HUES64 (cell line): ENCODE measurements around the gene PDCD7.

ENCODE experiments used
- H3K27ac ChIP-seq: 2 replicates; pipeline ENCODE4 v1.7.0; 2013; ENCODE audit warnings: low read depth, low read length, inconsistent platforms
- H3K27me3 ChIP-seq: 2 replicates; pipeline ENCODE4 v1.6.1; 2013; ENCODE audit warnings: mild to moderate bottlenecking, low read length; ENCODE audit not compliant: insufficient read depth
- H3K36me3 ChIP-seq: 2 replicates; pipeline ENCODE4 v1.6.1; 2013; ENCODE audit warnings: mild to moderate bottlenecking, low read length; ENCODE audit not compliant: insufficient read depth
- H3K4me1 ChIP-seq: 2 replicates; pipeline ENCODE4 v1.6.1; 2013; ENCODE audit warnings: mild to moderate bottlenecking, low read length, moderate library complexity; ENCODE audit not compliant: insufficient read depth
- H3K4me3 ChIP-seq: 2 replicates; pipeline ENCODE4 v1.5.1; 2013; ENCODE audit warnings: mild to moderate bottlenecking, low read length, moderate library complexity
- H3K9ac ChIP-seq: 2 replicates; pipeline ENCODE4 v1.6.1; 2013; ENCODE audit warnings: mild to moderate bottlenecking, low read depth, low read length
- H3K9me3 ChIP-seq: 2 replicates; pipeline ENCODE4 v1.6.1; 2013; ENCODE audit warnings: low read depth, low read length; ENCODE audit not compliant: insufficient read depth
- WGBS: fragments of 150-250, 120-280 bp; methylation state at CpG from one replicate; pipeline ENCODE4 v1.1.7; 2013; ENCODE audit warnings: missing lambda C conversion rate; 5-methylcytosine and 5-hydroxymethylcytosine counted together

The PDCD7 gene

GRCh38 chr15:65089206-65089824, 44.3 kb downstream of the PDCD7 start:
- WGBS, result 84% methylated on average over 5 of the region's 5 CpGs
- Histone ChIP-seq H3K27ac (no peak overlapping the region), H3K4me1 (peaks cover 25% of the 10 kb centered on the region)

DNA sequence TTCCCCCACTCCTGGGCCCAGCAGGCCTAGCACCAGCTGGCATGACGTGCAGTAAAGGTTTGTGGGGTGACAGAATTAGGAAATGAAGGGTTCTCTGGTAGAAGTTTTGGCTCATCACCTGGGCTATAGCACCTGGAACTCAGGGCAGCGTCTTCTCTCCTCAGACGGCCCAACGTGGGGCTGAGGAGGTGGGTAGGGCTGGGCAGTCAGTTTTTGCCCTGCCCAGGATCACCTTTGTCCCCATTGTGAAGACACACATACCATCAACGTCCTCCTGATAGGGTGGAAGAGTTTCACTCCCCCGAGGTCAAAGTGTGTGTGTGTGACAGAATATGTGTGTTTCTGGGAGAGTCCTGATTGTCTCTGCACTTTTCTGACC, 45.0 kb downstream of the PDCD7 start:
- peaks cover 4% of the 10 kb centered on the region; the same call in 1 of the 2 replicates for H3K27me3 ChIP-seq
- H3K4me3 ChIP-seq, result no peak overlapping the region
- H3K4me1 ChIP-seq, result peaks cover 32% of the 10 kb centered on the region
- H3K9ac ChIP-seq, result no peak overlapping the region
- H3K27ac ChIP-seq, result no peak overlapping the region
- 84% methylated on average over 6 of the region's 6 CpGs for WGBS
- no peaks in the 10 kb centered on the region for H3K36me3 ChIP-seq
- no peaks in the 10 kb centered on the region for H3K9me3 ChIP-seq

More at GRCh38 chr15:65089206-65089824, 44.3 kb downstream of the PDCD7 start:
- no peak overlapping the region for H3K4me3 ChIP-seq
- no peak overlapping the region for H3K9ac ChIP-seq
- peaks cover 4% of the 10 kb centered on the region; the same call in 1 of the 2 replicates for H3K27me3 ChIP-seq
- H3K9me3 ChIP-seq, result no peaks in the 10 kb centered on the region
- H3K36me3 ChIP-seq, result no peaks in the 10 kb centered on the region

DNA sequence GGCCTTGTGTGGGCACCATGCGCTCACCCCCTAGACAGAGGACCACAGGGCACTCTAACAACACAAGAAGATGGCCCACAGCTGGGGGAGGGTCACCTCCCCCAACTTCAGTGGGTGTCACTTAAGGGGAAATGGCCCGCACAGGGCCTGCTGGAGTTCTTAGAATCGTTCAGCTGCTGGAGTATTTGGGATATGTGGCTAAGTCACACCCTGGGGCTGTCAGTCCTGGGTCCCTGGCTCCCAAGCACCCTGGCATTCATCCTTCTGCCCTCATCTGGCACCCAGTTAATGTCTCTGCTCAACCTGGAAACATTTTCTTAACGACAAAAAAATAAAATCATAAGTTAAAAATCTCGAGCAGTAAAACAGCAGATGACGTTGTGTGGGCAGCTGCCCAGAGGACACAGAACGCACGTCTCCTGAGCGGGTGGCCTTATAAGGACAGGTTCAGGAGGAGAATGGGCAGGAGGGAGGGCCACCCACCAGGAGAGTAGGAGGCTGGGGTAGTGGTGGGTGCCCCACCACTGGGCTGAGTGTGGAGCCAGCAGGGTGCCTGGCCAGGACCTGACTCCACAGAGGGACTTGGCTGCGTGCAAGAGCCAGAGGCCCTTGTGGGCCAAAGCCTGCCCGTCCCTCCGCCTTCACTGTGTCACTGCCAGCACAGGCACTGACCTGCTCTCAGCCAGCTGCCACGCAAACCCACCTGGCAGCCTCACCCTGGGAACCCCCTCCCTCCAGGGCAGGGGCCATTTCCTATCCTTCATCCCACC, 45.5 kb downstream of the PDCD7 start:
- Histone ChIP-seq H3K9ac (no peak overlapping the region), H3K4me1 (peaks cover 36% of the 10 kb centered on the region), H3K27me3 (peaks cover 4% of the 10 kb centered on the region; the same call in 1 of the 2 replicates), H3K9me3 (no peaks in the 10 kb centered on the region), H3K4me3 (no peak overlapping the region), H3K36me3 (no peaks in the 10 kb centered on the region), H3K27ac (no peak overlapping the region)
- WGBS, result 91% methylated on average over 13 of the region's 13 CpGs

DNA sequence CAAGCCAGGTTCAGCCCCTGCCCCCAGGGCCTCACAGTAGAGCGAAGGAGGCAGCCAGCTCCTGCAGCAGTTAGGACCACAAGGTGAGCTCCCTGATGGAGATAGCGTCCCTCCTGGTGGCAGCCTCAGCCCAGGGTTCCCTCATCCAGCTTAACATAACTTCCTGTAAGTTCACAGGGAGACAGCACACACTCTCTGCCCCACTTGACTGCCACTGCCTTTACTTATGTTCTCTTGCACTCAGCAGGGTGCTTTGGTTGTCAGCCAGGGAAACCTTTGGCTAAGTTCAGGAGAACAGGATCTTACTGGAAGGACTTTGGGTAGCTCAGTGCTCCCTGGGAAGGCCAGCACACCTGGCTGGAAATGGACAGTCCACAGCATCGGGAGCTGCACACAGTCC, 46.2 kb downstream of the PDCD7 start:
- H3K4me1 ChIP-seq, result peaks cover 43% of the 10 kb centered on the region
- WGBS, result 82% methylated on average over 3 of the region's 3 CpGs
- H3K9me3 ChIP-seq, result no peaks in the 10 kb centered on the region

GRCh38 chr15:65086680-65087111, 46.9 kb downstream of the PDCD7 start:
- Histone ChIP-seq H3K4me1 (peaks cover 49% of the 10 kb centered on the region), H3K4me3 (no peak overlapping the region)
- WGBS, result 80% methylated on average over 6 of the region's 6 CpGs

More for the DNA sequence above, 46.2 kb downstream of the PDCD7 start:
- Histone ChIP-seq H3K4me3 (no peak overlapping the region), H3K27ac (no peak overlapping the region), H3K9ac (no peak overlapping the region), H3K36me3 (no peaks in the 10 kb centered on the region), H3K27me3 (peaks cover 4% of the 10 kb centered on the region; the same call in 1 of the 2 replicates)

GRCh38 chr15:65085990-65086679, 47.5 kb downstream of the PDCD7 start:
- Histone ChIP-seq H3K36me3 (no peaks in the 10 kb centered on the region), H3K9me3 (no peaks in the 10 kb centered on the region), H3K9ac (no peak overlapping the region), H3K27me3 (peaks cover 11% of the 10 kb centered on the region; the same call in 1 of the 2 replicates), H3K4me3 (no peak overlapping the region), H3K27ac (no peak overlapping the region), H3K4me1 (peaks cover 51% of the 10 kb centered on the region)
- WGBS, result 89% methylated on average over 6 of the region's 6 CpGs

More at GRCh38 chr15:65086680-65087111, 46.9 kb downstream of the PDCD7 start:
- no peak overlapping the region for H3K9ac ChIP-seq
- H3K27me3 ChIP-seq, result peaks cover 7% of the 10 kb centered on the region; the same call in 1 of the 2 replicates
- no peaks in the 10 kb centered on the region for H3K36me3 ChIP-seq
- no peak overlapping the region for H3K27ac ChIP-seq
- H3K9me3 ChIP-seq, result no peaks in the 10 kb centered on the region

DNA sequence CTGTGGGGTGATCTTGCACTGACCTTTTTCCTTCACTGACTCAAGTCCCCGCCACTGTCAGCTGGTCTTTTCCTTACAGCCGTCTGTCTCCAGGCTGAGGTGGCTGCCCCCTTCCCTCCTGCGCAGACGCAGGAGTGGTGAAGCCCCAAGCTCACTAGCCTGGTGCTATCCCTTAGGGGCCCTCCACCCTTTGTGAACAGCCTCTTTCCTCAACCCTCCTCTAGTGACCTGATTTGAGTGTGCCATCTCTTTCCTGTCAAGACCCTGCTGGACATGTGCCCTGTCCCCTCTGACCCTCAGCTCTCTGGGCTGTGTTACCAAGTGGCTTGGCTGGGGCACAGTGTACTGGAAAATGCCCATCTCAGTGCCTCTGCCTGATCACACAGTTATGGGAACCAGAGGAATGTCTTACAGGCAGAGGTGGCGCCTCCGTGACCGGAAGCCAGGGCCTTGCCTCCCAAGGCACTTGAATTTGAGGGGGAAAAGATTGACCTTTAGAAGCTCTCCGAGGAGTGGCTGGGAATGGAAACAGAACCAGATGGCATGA, 48.3 kb downstream of the PDCD7 start:
- H3K27ac ChIP-seq, result no peak overlapping the region
- WGBS, result 92% methylated on average over 8 of the region's 8 CpGs

DNA sequence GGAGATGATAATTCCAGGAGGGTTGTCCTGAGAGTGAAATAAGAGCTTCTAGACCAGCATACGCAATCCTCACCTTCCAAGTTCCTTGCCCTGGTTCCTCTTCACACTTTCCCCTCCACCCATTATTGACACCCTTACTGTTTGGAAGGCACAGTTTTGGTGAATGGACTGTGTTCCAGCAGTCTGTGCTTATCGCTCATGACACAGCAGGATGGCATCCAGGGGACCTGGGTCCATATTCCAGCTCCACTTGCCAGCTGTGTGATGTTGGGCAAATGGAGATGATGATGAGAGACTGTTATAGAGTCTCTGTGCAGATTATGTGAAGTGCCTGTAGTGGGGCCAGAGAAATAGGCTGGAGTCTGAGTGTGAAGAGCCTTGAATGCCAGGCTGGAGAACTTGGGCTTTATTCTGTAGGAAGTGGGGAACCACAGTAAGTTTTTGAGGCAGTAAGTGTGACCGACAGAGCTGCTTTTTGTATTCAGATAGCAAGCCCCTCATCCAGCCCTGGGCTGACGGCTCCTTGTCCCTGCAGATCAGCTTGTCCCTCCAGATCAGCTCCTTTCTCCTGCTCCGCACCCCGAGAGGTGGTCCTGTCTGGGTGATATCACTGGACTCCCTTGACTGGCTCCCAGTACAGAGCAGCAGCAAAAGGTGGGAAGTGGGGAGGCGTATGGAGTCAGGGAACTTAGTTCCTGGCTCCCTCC, 49.0 kb downstream of the PDCD7 start:
- H3K4me3 ChIP-seq, result no peak overlapping the region
- WGBS, result 94% methylated on average over 7 of the region's 7 CpGs
- H3K27me3 ChIP-seq, result peaks cover 11% of the 10 kb centered on the region; the same call in 1 of the 2 replicates
- H3K36me3 ChIP-seq, result no peaks in the 10 kb centered on the region
- H3K4me1 ChIP-seq, result peaks cover 54% of the 10 kb centered on the region
- no peaks in the 10 kb centered on the region for H3K9me3 ChIP-seq
- no peak overlapping the region for H3K27ac ChIP-seq
- no peak overlapping the region for H3K9ac ChIP-seq

More for the DNA sequence above, 48.3 kb downstream of the PDCD7 start:
- Histone ChIP-seq H3K9me3 (no peaks in the 10 kb centered on the region), H3K36me3 (no peaks in the 10 kb centered on the region), H3K9ac (no peak overlapping the region), H3K4me1 (peaks cover 54% of the 10 kb centered on the region), H3K4me3 (no peak overlapping the region), H3K27me3 (peaks cover 11% of the 10 kb centered on the region; the same call in 1 of the 2 replicates)

GRCh38 chr15:65083262-65083701, 50.3 kb downstream of the PDCD7 start:
- H3K36me3 ChIP-seq, result no peaks in the 10 kb centered on the region
- peaks cover 11% of the 10 kb centered on the region; the same call in 1 of the 2 replicates for H3K27me3 ChIP-seq
- peak overlapping the region; percentile 73; the same call in 1 of the 2 replicates for H3K27ac ChIP-seq
- no peak overlapping the region for H3K9ac ChIP-seq
- H3K9me3 ChIP-seq, result no peaks in the 10 kb centered on the region
- 5% methylated on average over 7 of the region's 7 CpGs for WGBS
- peaks cover 45% of the 10 kb centered on the region for H3K4me1 ChIP-seq
- peak overlapping the region; percentile 17 for H3K4me3 ChIP-seq

GRCh38 chr15:65082303-65082953, 51.2 kb downstream of the PDCD7 start:
- Histone ChIP-seq H3K9me3 (no peaks in the 10 kb centered on the region), H3K27ac (no peak overlapping the region), H3K36me3 (no peaks in the 10 kb centered on the region), H3K9ac (0 out of 2 replicates have a peak overlapping the region, but pooled peaks have one; percentile 9), H3K27me3 (peaks cover 11% of the 10 kb centered on the region), H3K4me1 (peaks cover 42% of the 10 kb centered on the region), H3K4me3 (0 out of 2 replicates have a peak overlapping the region, but pooled peaks have one; percentile 7)
- WGBS, result 24% methylated on average over 7 of the region's 7 CpGs
